PC-3 (cell line): ENCODE results near the gene CCM2. TPM values are rescaled to one million over a fixed set of nuclear protein-coding genes. Genes with fewer than 3 reads are reported as not detected.

Experiments used
- ATAC-seq: fragments of 200-7000 bp; cut with Tn5 transposase; 2 replicates; pipeline ENCODE4 v1.9.1; 2020; ENCODE audit warnings: mild to moderate bottlenecking, moderate library complexity
- BruUV-seq: library from RNA; stranded (reverse); fragments of 400-500 nt; replicated peaks from 2 replicates; lab custom pipeline; 2021; lab: Mats Ljungman, UMichigan
- CTCF ChIA-PET: fragments of 300-600 bp; sonication (Branson Sonifier 250); formaldehyde crosslinking; loops from one replicate; lab custom pipeline; 2022; ENCODE audit warnings: antibody characterized with exemption; lab: Charles Lee
- POLR2A ChIA-PET: fragments of 300-600 bp; sonication (Branson Sonifier 250); formaldehyde crosslinking; loops from one replicate; lab custom pipeline; 2022; ENCODE audit warnings: antibody characterized with exemption; ENCODE audit not compliant: unreplicated experiment; lab: Charles Lee
- DNase-seq: peaks from one replicate; pipeline ENCODE4 v3.0.0-alpha.2; 2015
- H2AFZ ChIP-seq: fragments of 300-600 bp; sonication (generic); 2 replicates; pipeline ENCODE4 v1.6.0; 2016; ENCODE audit warnings: antibody characterized with exemption, low read length
- H3F3A ChIP-seq: fragments of 300-600 bp; sonication (generic); one replicate; pipeline ENCODE4 v1.6.0; 2017; ENCODE audit warnings: antibody characterized with exemption, low read length, control low read depth, mild to moderate bottlenecking; ENCODE audit not compliant: unreplicated experiment
- H3K27ac ChIP-seq: fragments of 300-600 bp; sonication (generic); 2 replicates; pipeline ENCODE4 v1.5.1; 2016; ENCODE audit warnings: mild to moderate bottlenecking, low read length
- H3K27me3 ChIP-seq: fragments of 300-600 bp; sonication (generic); 2 replicates; pipeline ENCODE4 v1.6.1; 2016; ENCODE audit warnings: low read length, mixed read lengths
- H3K36me3 ChIP-seq: fragments of 300-600 bp; sonication (generic); 2 replicates; pipeline ENCODE4 v1.6.1; 2016; ENCODE audit warnings: low read depth, mixed run types, low read length, mixed read lengths
- H3K4me1 ChIP-seq: fragments of 300-600 bp; sonication (generic); 2 replicates; pipeline ENCODE4 v1.5.1; 2016; ENCODE audit warnings: low read length; ENCODE audit not compliant: insufficient read depth
- H3K4me2 ChIP-seq: fragments of 300-600 bp; sonication (generic); 2 replicates; pipeline ENCODE4 v1.6.0; 2016; ENCODE audit warnings: low read length
- H3K4me3 ChIP-seq: fragments of 300-600 bp; sonication (generic); 2 replicates; pipeline ENCODE4 v1.5.1; 2016; ENCODE audit warnings: mild to moderate bottlenecking, low read length, mixed read lengths
- H3K79me2 ChIP-seq: fragments of 300-600 bp; sonication (generic); 2 replicates; pipeline ENCODE4 v1.6.1; 2017; ENCODE audit warnings: low read length, mixed read lengths
- H3K9ac ChIP-seq: fragments of 300-600 bp; sonication (generic); 2 replicates; pipeline ENCODE4 v1.6.0; 2016; ENCODE audit warnings: mild to moderate bottlenecking, low read length
- H3K9me2 ChIP-seq: fragments of 300-600 bp; sonication (generic); replicated peaks from 2 replicates; pipeline ENCODE4 v1.6.1; 2016; ENCODE audit warnings: mixed run types, low read length, mixed read lengths
- H3K9me3 ChIP-seq: fragments of 300-600 bp; sonication (generic); 2 replicates; pipeline ENCODE4 v1.6.1; 2016; ENCODE audit warnings: low read length, mixed read lengths
- H4K20me1 ChIP-seq: fragments of 300-600 bp; sonication (generic); 2 replicates; pipeline ENCODE4 v1.6.1; 2016; ENCODE audit warnings: low read length, mixed read lengths
- CTCF ChIP-seq: fragments of 300-600 bp; sonication (generic); conservative IDR thresholded peaks from 2 replicates; pipeline ENCODE4 v1.5.1; 2017; ENCODE audit warnings: antibody characterized with exemption, low read depth, mild to moderate bottlenecking, low read length
- EZH2 ChIP-seq: fragments of 300-600 bp; sonication (generic); IDR thresholded peaks from one replicate; pipeline ENCODE4 v1.6.1; 2017; ENCODE audit warnings: antibody characterized with exemption, mild to moderate bottlenecking, low read length; ENCODE audit not compliant: unreplicated experiment
- EZH2phosphoT487 ChIP-seq: fragments of 300-600 bp; sonication (generic); IDR thresholded peaks from 2 replicates; pipeline ENCODE4 v1.6.1; 2018; ENCODE audit warnings: mild to moderate bottlenecking, antibody characterized with exemption, low read length, borderline replicate concordance
- intact Hi-C: fragments of 100-400 bp; cut with micrococcal nuclease; formaldehyde crosslinking; loops from 2 replicates; pipeline ENCODE4 v1.9.0; 2023
- total RNA-seq: library from RNA; depleted of rRNA; stranded (reverse); fragments of >200 nt; gene quantifications from 2 replicates; pipeline ENCODE4 v1.2.3, GENCODE V29; 2014

Gene CCM2
- total RNA-seq, 1 experiment from 2014 or later = 56.6 TPM

DNA sequence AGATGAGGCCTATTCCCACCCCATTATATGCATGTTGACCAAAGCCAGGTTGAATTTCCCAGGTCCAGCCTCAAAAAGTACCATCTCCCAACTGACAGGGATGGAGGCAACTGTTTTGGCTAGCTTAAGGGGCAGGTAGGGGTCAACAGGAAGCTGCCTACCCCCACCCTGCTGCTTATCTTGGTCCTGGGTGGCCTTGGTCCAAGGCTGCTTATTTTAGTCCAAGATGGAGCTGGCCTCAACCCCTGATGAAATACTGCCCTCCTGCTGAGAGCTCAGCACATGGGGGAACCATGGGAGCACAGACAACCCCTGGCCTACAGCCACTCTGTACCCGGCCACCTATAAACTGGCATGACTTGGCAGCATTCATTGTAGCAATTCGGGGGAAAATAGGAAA, 44.3 kb upstream of the CCM2 start:
- DNase-seq (no peak), ATAC-seq (no peak)
- Histone ChIP-seq H3K9me3 (no peaks in the 10 kb centered on the region), H3K79me2 (no peaks in the 10 kb centered on the region), H4K20me1 (no peaks in the 10 kb centered on the region), H3K4me1 (no peaks in the 10 kb centered on the region), H3K27me3 (no peaks in the 10 kb centered on the region), H3K9me2 (no peaks in the 10 kb centered on the region), H3K4me2 (no peak overlapping the region), H3K27ac (no peak overlapping the region), H3K4me3 (no peak overlapping the region), H2AFZ (no peak overlapping the region), H3K9ac (no peak overlapping the region), H3K36me3 (no peaks in the 10 kb centered on the region), H3F3A (no peaks in the 10 kb centered on the region)
- CTCF ChIA-PET = no interaction called here
- intact Hi-C loops = no loop called here
- POLR2A ChIA-PET = no interaction called here
- no peak for TF ChIP-seq CTCF
- no peak for TF ChIP-seq EZH2phosphoT487
- TF ChIP-seq EZH2 = no peak
- no TSS peak for BruUV-seq

GRCh38 chr7:44956157-44956766, 43.7 kb upstream of the CCM2 start:
- no peak for DNase-seq
- Histone ChIP-seq H3F3A (no peaks in the 10 kb centered on the region), H4K20me1 (no peaks in the 10 kb centered on the region), H3K27ac (no peak overlapping the region), H3K27me3 (no peaks in the 10 kb centered on the region), H3K9me2 (no peaks in the 10 kb centered on the region), H3K79me2 (no peaks in the 10 kb centered on the region), H3K9me3 (no peaks in the 10 kb centered on the region), H3K36me3 (no peaks in the 10 kb centered on the region), H3K4me3 (no peak overlapping the region), H3K4me2 (no peak overlapping the region), H3K9ac (no peak overlapping the region), H3K4me1 (no peaks in the 10 kb centered on the region), H2AFZ (no peak overlapping the region)
- ChIA-PET POLR2A (no interaction called here), CTCF (no interaction called here)
- intact Hi-C loops = no loop called here
- TF ChIP-seq CTCF (no peak), EZH2phosphoT487 (no peak), EZH2 (no peak)
- no TSS peak for BruUV-seq
- ATAC-seq = no peak

- Histone ChIP-seq H4K20me1 (no peaks in the 10 kb centered on the region), H3K9me2 (no peaks in the 10 kb centered on the region), H3K79me2 (no peaks in the 10 kb centered on the region), H3K27me3 (no peaks in the 10 kb centered on the region), H3K27ac (no peak overlapping the region), H3K36me3 (no peaks in the 10 kb centered on the region), H3K4me3 (no peak overlapping the region), H3K9ac (no peak overlapping the region), H3F3A (no peaks in the 10 kb centered on the region), H3K4me2 (no peak overlapping the region), H3K4me1 (no peaks in the 10 kb centered on the region), H3K9me3 (no peaks in the 10 kb centered on the region), H2AFZ (no peak overlapping the region)
- DNase-seq = no peak
- BruUV-seq = no TSS peak
- intact Hi-C loops = no loop called here
- ATAC-seq = no peak
- ChIA-PET CTCF (no interaction called here), POLR2A (no interaction called here)
- TF ChIP-seq EZH2 (no peak), CTCF (no peak), EZH2phosphoT487 (no peak)
Observed at GRCh38 chr7:44958645-44959344, 41.2 kb upstream of the CCM2 start.
